ENCODE measurements around the gene MYO1A.
"Not testable (repeated sequence)": the region's sequence is repeated elsewhere in the genome, so short reads cannot be mapped to it uniquely, and the experiment has no call there.

Gene MYO1A

DNA sequence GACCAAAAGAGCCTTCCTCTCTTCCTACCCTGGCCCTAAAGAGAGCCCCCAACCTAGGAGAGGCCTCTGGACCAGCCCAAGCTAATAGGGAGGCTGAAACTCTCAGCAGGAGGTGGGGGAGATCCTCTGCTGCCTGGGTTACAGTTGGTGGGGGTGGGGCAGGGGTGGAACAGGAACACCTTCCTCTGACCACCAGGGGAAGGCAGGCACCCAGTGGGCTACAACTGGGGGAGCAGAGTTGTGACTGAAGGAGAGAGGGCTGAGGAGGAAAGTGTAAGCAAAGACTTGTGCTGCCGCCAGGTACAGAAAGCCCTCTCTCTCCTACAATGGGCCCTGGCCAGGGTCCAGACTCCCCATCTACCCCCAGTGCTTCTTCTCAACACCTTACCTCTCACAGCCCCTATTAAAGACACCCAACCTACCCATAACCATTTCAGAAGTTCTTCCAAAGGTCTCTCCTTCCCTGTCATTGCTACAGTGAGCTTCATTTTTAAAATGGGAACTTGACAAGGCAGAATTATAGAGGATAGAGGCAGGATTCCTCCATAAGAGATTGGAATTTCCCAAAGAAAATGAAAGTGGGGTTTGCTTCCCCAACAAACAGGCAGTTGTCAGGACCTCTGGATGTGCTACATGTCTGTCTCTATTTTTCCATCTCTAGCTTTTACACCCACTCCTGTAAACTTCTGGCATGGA lies 1.4 kb downstream of the MYO1A start:
- no peak for DNase-seq

DNA sequence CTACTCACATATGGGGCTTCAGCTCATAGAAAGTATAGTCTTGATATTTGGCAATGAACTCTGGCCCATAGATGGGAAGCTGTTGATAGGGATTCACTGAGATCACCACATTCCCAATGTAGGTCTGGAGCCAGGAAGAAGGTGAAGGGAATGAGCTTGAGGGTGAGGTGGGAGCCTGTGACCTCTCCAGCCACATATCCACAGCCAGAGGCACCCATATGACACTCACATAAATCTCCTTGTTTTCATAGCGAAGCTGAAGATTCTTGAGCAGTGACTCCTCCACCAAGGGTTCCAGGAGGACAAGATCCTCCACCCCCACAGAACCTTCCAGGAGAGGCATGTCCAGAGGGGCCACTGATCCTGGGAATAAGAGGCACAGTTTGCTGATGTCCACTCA lies 1.9 kb downstream of the MYO1A start:
- no peak for DNase-seq

DNA sequence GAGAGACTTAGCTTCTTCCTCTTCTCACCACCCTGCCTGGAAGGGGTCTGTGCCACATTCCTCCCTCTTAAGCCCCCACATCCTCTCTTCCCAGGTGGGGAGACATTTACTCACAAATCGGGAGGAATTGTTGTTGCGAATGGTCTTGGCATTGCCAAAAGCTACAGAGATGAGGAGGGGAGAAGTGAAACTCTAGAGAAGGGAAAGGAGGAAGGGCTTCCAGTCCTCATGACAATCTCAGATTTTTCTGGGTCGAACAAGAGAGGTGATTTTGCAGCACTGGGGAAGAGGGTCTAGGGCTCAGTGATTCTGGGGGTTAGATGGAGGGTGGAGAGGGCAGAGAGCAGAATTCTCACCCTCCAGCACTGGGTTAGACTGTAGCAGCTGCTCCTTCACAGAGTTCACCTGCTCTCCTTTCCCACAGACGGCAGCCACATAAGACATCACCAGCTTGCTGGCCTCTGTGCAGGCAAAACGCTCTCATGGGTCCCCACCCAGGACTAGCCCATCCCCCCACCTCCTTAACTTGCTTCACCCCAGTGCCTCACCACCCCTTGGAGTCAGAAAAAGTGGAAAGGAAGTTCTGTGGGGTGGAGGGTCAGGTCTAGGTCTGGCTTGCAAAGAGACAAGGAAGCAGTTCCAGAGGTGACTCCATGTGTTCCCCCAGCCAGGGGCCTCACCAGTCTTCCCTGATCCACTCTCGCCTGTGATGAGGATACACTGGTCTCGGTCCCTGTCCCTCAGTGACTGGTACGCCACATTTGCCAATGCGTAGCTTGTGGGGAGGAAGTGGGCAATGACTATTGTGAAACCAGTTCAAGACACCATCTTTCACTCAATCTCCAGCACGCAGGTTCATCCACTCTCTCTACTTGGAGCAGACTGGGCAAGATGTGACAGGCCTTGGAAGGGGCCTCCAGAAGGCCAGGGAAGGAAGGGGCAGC lies 2.7 kb downstream of the MYO1A start:
- no peak for DNase-seq

DNA sequence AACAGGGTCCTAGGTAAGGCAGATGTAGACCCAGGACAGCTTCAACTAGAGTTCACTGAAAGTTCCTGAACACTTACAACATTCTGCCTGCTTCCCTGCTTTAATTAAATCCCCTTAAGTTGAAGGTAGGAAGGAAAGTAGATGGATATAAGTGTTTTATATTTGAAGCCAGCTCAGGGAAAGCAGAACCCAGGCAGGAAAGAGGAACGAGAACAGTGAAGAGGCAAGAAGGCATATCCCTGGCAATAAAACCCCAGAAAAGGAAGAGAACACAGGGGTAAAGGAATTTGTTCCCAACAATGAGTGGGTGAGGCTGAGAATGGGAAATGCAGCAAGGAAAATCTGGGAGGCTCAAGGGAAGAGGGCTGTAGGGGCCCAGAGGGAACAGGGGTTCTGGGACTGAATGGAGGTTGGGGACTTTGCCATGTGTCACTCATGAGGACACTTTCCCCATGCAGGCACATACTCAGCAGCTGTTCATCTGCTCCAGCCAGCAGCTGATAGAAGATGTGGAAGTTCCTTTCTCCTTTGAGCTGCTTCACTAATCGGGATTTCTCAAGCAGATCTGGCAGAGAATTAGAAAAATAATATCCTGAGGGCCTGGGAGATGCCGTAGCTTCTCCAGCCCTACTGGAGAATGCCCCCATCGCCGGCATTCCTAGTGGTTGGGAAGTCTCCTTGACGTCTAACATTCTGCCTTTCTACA lies 3.7 kb downstream of the MYO1A start:
- no peak for DNase-seq

DNA sequence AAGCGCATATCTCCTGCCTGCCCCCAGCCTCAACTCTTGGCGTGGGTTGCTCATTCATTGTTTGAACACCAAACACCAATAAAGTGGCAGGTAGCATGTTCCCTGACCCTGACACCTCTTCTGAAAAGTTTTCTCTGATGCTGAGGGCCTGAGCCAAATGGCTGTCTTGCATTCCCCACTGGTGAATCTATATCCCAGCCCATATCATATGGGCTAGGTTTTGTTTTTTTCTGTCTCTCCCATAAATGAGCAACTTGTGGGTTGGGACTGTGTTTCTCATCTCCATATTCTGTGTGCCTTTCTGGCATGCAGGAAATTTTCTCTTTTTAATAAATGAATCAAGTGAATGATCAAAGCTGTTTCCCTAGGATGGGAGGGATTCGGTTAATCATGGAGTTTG lies 5.0 kb downstream of the MYO1A start:
- no peak for DNase-seq

DNA sequence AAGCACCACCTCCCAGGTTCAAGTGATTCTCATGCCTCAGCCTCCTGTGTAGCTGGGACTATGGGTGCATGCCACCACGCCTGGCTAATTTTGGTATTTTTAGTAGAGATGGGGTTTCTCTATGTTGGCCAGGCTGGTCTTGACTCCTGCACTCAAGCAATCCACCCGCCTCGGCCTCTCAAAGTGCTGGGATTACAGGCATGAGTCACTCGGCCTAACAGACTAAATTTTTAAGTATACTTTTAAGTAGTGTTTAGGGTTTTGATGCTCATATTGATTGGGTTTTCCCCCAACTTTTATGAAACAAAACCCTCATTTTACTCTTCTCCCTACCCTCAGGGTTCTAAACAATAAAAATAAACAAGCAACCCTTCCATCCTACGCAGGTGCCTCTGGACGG lies 5.5 kb downstream of the MYO1A start:
- no peak for DNase-seq

DNA sequence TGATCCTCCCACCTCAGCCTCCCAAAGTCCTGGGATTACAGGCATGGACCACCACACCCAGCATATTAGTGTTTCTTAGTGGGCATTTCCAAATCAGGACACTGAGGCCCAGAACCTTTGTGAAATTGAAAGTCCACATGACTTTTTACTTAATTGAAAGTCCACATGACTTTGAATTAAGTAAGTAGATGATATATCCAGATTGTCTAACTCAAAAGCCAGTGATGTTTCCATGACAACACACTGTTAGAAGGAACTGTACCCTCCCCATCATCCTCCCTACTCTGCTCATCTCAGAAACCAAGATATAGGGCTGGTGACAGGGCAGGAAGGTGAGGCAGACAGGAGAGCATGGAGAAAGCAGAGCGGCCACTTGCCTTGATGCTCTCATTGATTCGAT lies 7.2 kb downstream of the MYO1A start:
- DNase-seq = no peak

DNA sequence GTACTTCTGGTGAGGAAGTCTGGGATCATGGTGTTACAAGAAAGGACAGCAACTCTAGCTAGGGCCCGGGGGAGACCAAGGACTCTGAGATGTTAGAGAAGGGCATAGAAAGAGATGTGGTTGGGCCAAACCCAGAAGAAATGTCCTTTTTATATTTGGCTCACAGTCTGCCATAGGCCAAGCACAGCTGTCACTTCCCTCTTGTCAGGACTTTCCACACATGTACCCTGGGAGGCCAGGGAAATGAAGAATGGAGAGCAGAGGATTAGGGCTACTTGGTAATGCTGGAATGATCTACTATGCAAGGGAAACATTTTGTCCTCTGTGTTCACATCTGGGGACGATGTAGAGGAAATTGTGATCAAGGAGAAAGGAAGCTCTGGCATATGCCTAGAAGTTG lies 9.2 kb downstream of the MYO1A start:
- no peak for DNase-seq

DNA sequence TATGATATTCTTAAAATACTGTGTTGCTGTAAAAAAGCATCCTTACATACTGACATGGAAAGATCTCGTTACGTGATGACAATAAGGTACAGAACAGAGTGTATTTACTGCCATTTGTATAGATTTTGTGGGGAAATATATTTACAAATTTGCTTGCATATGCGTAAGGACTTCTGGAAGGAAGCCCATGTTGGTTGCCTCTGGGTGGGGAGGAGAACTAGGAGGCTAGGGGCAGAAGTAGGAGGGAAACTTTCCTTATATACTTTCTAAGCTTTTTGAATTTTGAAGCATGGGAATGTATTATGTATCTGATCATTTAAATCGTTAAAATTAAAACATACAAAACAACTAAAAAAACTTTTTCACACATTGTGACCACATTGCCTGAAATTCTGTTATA lies 9.7 kb downstream of the MYO1A start:
- DNase-seq = no peak

DNA sequence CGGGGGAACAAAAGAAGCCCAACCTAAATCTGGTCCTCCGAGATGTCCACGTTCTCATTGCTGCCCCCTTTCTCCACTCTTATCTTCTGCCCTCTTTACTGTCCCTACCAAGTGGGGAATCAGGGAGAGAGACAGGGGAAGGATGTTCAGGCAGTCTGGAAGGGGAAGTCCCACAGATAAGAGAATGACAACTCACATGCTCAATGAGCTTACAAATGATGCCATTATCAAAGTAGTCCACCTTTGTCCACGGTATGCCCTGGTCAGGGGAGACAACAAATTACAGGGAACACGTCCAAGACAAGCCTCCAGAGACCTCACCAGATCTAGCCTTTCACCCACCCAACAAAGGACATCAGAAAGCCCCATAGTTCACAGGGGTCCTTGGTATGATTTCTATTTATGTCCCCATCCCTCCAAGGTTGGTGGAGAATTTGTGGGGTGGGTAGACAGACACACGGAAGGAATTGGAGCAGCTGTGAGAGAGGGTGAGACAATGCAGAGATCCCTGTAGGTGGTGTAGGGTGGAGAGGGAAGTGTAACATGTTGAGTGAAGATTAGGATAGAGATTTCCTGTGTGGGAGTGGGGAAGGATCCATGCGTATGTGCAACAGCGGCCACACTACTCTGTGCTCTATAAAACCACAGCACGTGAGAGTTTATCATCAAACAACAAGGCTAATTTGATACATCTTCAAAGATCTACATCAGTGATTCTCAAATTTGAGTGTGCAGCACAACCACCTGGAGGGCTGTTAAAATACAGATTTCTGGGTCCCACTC lies 10.7 kb downstream of the MYO1A start:
- no peak for DNase-seq

DNA sequence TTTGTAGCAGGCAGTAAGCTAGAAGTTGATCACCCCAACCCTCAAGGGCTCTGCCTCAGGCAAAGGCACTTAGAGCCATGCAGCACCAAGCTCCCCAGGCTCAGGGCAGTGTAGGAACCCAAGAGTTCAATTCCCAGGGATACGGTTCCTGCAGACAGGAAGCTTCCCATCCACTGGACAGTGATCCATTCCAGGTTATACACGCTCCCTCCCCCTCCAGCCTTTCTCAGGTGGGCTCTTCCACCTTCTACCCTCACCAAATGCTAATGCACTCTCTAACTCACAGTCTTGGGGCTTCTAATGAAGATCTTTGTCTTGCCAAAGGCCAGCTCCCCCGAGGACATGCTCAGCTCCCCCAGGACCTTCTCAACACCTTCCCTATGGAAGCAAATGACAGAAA lies 12.7 kb downstream of the MYO1A start:
- no peak for DNase-seq

DNA sequence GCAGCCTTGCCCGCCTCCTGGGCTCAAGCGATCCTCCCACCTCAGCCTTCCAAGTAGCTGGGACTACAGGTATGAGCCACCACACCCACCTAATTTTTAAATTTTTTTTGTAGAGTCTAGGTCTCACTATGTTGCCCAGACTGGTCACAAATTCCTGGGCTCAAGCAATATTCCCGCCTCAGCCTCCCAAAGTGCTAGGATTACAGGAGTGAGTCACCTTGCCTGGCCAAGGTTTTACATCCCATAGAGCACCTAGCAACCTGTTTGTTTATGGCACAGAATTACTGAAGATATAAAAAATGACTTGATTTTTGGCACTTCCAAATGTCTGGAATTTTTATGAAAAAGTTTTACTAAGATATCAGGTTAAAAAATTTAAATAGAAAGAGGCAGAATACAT lies 16.5 kb downstream of the MYO1A start:
- no peak for DNase-seq

DNA sequence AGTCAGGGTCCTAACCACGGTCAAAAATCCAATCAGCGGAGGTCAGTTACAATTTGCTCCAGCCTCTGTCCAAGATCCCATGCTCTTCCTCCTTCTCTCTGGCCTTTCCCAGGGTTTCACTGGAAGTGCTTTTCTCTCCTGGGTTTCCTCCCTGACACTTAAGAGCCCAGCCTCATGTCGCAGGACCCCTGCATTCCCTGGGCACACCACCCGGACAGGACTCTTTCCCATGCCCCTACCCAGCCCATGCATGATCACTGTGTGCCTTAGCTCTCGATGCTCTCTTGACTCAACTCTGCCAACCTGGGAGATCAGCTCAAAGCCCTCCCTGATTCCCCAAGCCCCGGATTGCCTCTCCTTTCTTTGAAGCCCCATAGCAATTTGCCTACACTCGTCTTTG lies 18.1 kb downstream of the MYO1A start:
- no peak for DNase-seq

DNA sequence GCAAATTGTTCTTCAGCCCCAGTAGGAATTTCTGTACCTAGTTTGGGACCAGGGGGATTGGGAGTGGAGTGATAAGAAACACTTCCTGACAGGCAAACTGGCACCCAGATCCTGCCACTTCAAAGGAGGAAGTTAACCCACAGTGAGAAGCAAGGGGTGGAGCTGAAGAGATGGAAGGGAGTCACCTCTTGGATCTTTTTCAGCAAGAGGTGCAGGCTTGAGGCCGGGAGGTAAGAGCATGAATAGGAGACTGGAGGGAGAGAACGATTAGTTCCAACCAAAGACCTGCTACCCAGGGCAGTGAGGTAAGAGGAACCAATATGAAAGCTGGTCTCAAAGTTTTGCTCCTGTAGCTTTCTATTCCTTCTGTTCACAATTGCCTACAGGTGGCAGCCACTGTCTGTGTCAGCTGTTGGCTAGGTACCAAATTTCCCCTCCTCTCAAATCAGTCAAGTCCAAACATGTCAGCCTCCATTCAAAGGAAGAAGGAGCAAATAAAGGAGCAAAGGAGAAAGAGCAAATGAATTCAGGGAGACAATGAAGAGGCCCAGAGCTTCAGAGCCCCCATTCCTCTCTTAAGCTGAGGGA lies 18.7 kb downstream of the MYO1A start:
- DNase-seq = no peak

DNA sequence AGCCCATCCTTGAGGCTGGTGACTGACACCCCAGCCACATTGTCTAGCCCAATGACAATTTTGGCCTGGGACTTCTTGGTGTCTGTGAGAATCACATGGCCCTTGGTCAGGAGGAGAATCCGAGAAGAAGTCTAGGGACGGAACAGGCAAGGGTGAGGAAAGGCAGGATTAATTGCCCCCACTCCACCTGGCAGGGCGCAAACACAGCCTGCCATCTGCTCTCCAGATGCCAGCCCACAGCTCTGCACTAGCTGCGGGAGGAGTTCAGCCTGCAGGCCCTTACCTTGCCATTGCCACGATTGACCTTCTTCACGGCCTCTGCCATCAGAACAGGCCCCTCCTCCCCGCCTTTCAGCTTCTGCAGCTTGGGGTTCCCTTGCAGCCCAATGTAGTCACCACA lies 20.5 kb downstream of the MYO1A start:
- DNase-seq = no peak

DNA sequence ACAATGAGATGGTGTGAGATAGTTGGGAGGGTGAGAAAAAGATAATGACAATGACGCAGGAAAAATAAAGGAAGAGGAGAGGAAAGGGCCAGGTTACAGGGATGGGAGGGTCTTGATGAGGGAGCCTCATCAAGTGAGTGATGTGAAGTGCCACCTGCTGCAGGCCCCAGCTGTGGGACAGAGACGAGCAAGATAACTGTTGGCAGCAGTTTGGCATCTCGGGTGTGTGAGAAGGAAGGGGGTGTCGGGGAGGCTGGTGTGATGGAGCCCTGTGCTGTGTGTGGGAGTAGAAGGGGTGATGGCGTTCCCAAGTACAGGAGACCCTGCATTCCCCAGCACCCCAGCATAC lies 22.1 kb downstream of the MYO1A start:
- no peak for DNase-seq

DNA sequence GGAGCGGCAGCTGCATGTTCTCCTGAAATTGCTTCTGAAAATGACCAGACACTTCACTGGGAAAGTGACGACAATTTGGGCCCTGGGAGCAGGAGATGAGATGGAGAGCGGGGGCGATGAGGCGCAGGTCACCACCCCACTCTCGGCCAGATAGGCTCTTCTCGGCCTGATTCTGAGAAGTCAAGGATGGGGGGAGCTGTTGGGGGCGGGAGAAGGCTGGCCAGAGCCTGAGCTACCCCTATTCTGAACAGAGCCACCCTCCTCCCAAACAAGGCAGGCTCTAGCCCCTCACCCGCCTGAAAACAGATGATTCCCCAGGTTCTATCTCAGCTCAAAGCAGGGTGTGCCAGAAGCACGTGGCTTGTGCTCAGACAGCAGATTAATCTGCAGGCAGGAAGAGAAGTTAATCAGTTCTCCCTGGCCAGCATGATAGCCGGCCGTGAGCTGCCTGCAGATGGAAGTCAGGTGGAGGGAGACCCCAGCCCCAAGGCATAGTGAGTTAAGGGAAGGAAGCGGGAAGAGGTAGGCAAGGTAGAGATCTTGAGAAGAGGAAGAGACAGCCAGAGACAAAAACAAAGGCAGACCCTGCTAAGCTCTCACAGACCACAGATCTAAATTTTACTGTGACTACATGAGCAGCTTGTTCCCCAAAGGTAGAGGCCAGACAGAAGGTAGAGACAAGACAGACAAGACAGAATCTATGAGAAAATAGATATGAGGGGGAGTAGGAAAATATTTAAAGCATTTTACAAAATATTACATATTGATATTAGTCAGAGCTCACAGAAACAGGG lies 22.7 kb downstream of the MYO1A start:
- DNase-seq = no peak

DNA sequence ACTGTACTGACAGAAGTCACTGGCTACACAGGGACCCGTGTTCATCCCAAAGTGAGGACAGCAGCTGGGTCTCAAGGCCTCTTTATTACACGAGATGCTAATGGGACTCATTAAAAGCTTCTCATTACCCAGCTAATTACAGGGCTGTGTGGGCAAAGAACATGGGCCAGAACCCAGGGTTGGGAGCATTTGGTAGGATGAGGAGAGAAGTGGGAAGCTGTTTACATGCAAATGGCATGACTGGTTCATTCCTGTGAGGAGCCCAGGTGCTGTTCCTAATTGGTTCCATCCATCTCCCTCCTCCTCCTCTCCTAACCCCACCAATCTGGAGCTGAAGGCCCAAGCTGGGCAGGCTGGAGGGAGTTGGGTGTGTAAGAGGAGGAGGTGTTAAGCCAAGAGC lies 24.7 kb downstream of the MYO1A start:
- no peak for DNase-seq

DNA sequence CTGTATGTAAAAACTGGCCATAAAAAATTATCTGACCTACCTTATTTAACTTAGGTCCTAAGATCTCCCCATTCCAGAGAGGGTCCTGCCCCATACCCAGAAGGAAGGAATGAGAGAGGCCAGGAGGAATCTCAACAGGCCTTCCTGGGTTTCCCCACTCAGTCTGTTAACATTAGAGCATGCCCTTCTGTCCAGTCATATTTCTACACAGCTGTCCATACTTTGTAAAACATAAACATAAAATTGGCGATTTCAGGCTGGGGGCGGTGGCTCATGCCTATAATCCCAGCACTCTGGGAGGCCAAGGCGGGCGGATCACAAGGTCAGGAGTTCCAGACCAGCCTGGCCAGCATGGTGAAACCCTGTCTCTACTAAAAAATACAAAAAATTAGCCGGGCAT lies 27.6 kb downstream of the MYO1A start:
- not testable (repeated sequence) for DNase-seq

DNA sequence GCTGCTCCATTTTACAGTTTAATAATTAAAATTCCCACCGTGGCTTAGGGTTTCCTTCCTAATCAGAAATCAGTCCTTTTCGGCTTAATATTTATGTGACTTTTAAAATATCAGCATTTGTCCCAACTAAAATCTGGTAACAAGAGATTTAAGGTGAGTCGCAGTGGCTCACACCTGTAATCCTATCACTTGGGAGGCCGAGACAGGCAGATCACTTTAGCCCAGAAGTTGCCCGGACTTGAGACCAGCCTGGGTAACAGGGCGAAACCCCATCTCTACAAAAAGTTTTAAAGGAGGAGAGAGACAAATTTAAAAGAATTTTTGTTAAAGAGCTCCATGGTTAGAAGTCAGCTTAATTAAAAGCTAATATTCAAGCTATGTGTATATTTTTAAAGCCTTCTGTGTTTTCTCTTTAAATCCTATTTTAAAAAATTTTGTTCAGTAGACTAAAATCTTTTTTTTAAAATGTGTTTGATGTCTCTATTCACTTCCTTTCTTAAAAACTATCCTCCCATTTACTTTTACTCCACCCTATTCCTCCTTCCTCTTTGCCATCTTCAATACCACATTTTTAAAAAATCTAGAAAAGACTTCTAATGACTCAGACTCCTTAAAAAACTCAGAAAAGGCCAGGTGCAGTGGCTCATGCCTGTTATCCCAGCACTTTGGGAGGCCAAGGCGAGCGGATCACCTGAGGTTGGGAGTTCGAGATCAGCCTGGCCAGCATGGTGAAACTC lies 29.8 kb downstream of the MYO1A start:
- no peak for DNase-seq

All from anterior cingulate cortex (tissue), 58 donors.